A549 (cell line): ENCODE results near the gene CNNM2. TPM values are rescaled to one million over a fixed set of nuclear protein-coding genes. Genes with fewer than 3 reads are reported as not detected.
A peak's percentile ranks its signal among the peaks of the same experiment; 100 is the strongest.

Experiments used
- ATAC-seq, 2 experiments: fragments of 200-7000 bp in 1 of 2; fragments of >200 bp in 1 of 2; cut with Nextera tagmentation in 1 of 2; cut with Tn5 transposase in 1 of 2; 3 replicates each; pipeline versions ENCODE4 v1.8.0 to v1.9.1; 2018 to 2020; ENCODE audit warnings: mild to moderate bottlenecking in 1 of 2, moderate library complexity in 1 of 2
- CTCF ChIA-PET: fragments of 300-600 bp; sonication (Branson Sonifier 250); formaldehyde crosslinking; extraction: SDS; loops from one replicate; lab custom pipeline; 2021; ENCODE audit warnings: antibody characterized with exemption, inconsistent platforms; lab: Yijun Ruan, JAX
- POLR2A ChIA-PET: fragments of 350-600 bp; formaldehyde crosslinking; extraction: SDS; loops from one replicate; lab custom pipeline; 2021; ENCODE audit warnings: antibody characterized with exemption, inconsistent platforms; lab: Yijun Ruan, JAX
- DNase-seq, 2 experiments: peaks; one replicate each; pipeline versions ENCODE4 v3.0.0 to v3.0.0-alpha.2; 2011 to 2016; ENCODE audit warnings: low read depth in 1 of 2, low spot score in 1 of 2
- FAIRE-seq: peaks from 2 replicates; lab custom pipeline; 2011; peaks lifted over from hg19 to GRCh38; lab: Jason Lieb, UNC
- H3K27ac ChIP-seq, 2 experiments: fragments of >200 bp; sonication (Bioruptor Twin); formaldehyde crosslinking; 3 replicates each; pipeline ENCODE4 v1.5.1; 2016 to 2017
- H3K4me1 ChIP-seq: fragments of >200 bp; sonication (Bioruptor Twin); formaldehyde crosslinking; 3 replicates; pipeline ENCODE4 v1.6.1; 2016
- H3K4me2 ChIP-seq: fragments of >200 bp; sonication (Bioruptor Twin); formaldehyde crosslinking; 3 replicates; pipeline ENCODE4 v1.6.1; 2016
- H3K4me3 ChIP-seq: fragments of >200 bp; sonication (Bioruptor Twin); formaldehyde crosslinking; 3 replicates; pipeline ENCODE4 v1.5.1; 2016
- H3K9me3 ChIP-seq: fragments of >200 bp; sonication (Bioruptor Twin); formaldehyde crosslinking; 3 replicates; pipeline ENCODE4 v1.6.1; 2016
- BCL3 ChIP-seq: fragments of >200 bp; sonication (Bioruptor Twin); formaldehyde crosslinking; IDR thresholded peaks from 3 replicates; pipeline ENCODE4 v1.6.1; 2016
- BHLHE40 ChIP-seq: IDR thresholded peaks from 2 replicates; pipeline ENCODE4 v1.6.1; 2012; ENCODE audit warnings: low read depth, low read length, inconsistent platforms
- CBX2 ChIP-seq: fragments of 200-600 bp; sonication (generic); IDR thresholded peaks from 2 replicates; pipeline ENCODE4 v1.6.1; 2016; ENCODE audit warnings: low read depth, mild to moderate bottlenecking, borderline replicate concordance
- CBX8 ChIP-seq: fragments of 200-600 bp; sonication (generic); IDR thresholded peaks from 2 replicates; pipeline ENCODE4 v1.6.1; 2016
- CHD2 ChIP-seq: fragments of 150-350 bp; IDR thresholded peaks from 2 replicates; pipeline ENCODE4 v1.6.1; 2014; ENCODE audit warnings: low read length; ENCODE audit not compliant: partially characterized antibody
- CHD4 ChIP-seq: fragments of 200-600 bp; sonication (generic); IDR thresholded peaks from 2 replicates; pipeline ENCODE4 v1.6.1; 2016; ENCODE audit warnings: antibody characterized with exemption, mild to moderate bottlenecking, borderline replicate concordance
- EHF ChIP-seq: fragments of 250-450 bp; sonication (Bioruptor Pico); IDR thresholded peaks from 2 replicates; pipeline ENCODE4 v1.5.0; 2020; ENCODE audit warnings: mild to moderate bottlenecking
- EP300 ChIP-seq, 2 experiments: fragments of >200 bp; sonication (Bioruptor Twin); formaldehyde crosslinking; IDR thresholded peaks; 2 replicates in 1 of 2; 3 replicates in 1 of 2; pipeline ENCODE4 v1.6.1; 2016 to 2017
- FOSL2 ChIP-seq, 2 experiments: fragments of 450-650 bp in 1 of 2; fragments of >200 bp in 1 of 2; sonication (Bioruptor Twin) in 1 of 2; formaldehyde crosslinking; IDR thresholded peaks; 2 replicates each; pipeline versions ENCODE4 v1.5.0 to v1.6.1; 2016 to 2020; ENCODE audit warnings: mild to moderate bottlenecking in 1 of 2, moderate library complexity in 1 of 2
- GATA3 ChIP-seq: IDR thresholded peaks from 2 replicates; pipeline ENCODE4 v1.6.1; 2012; ENCODE audit warnings: borderline replicate concordance
- HDAC2 ChIP-seq: fragments of 200-600 bp; sonication (generic); IDR thresholded peaks from 2 replicates; pipeline ENCODE4 v1.6.1; 2016
- HMGXB4 ChIP-seq: fragments of 250-450 bp; sonication (Bioruptor Pico); IDR thresholded peaks from 2 replicates; pipeline ENCODE4 v1.5.0; 2021; ENCODE audit warnings: mild to moderate bottlenecking, moderate library complexity, borderline replicate concordance
- KDM1A ChIP-seq: fragments of 200-600 bp; sonication (generic); IDR thresholded peaks from 2 replicates; pipeline ENCODE4 v1.6.1; 2016; ENCODE audit warnings: low read depth, mild to moderate bottlenecking
- MAFK ChIP-seq: fragments of 450-650 bp; IDR thresholded peaks from 2 replicates; pipeline ENCODE4 v1.6.1; 2014; ENCODE audit not compliant: partially characterized antibody
- MAX ChIP-seq: IDR thresholded peaks from 2 replicates; pipeline ENCODE4 v1.6.1; 2012
- MAZ ChIP-seq: fragments of 150-350 bp; IDR thresholded peaks from 2 replicates; pipeline ENCODE4 v1.6.1; 2014; ENCODE audit warnings: antibody characterized with exemption, low read depth, low read length, borderline replicate concordance
- MYC ChIP-seq: IDR thresholded peaks from 2 replicates; pipeline ENCODE4 v1.6.1; 2012; ENCODE audit warnings: mild to moderate bottlenecking, inconsistent platforms, low read length, improper control_type of control experiment, borderline replicate concordance
- NPAS2 ChIP-seq: fragments of 250-450 bp; sonication (Bioruptor Pico); IDR thresholded peaks from 2 replicates; pipeline ENCODE4 v1.8.0; 2022; ENCODE audit warnings: mild to moderate bottlenecking, moderate library complexity, borderline replicate concordance
- PHF8 ChIP-seq: fragments of 200-600 bp; sonication (generic); IDR thresholded peaks from 2 replicates; pipeline ENCODE4 v1.6.1; 2016; ENCODE audit warnings: low read depth, mild to moderate bottlenecking, antibody characterized with exemption, moderate library complexity, borderline replicate concordance
- RAD21 ChIP-seq, 2 experiments: fragments of >200 bp in 1 of 2; sonication (Bioruptor Twin) in 1 of 2; formaldehyde crosslinking in 1 of 2; IDR thresholded peaks in 1 of 2; conservative IDR thresholded peaks in 1 of 2; 2 replicates in 1 of 2; 3 replicates in 1 of 2; pipeline ENCODE4 v1.6.1; 2012 to 2018; ENCODE audit warnings: inconsistent platforms in 1 of 2
- RFX5 ChIP-seq: fragments of 450-650 bp; IDR thresholded peaks from 2 replicates; pipeline ENCODE4 v1.7.1; 2014; ENCODE audit warnings: antibody characterized with exemption, mild to moderate bottlenecking, moderate library complexity
- SREBF2 ChIP-seq: fragments of 450-650 bp; IDR thresholded peaks from 2 replicates; pipeline ENCODE4 v1.6.1; 2014; ENCODE audit warnings: mild to moderate bottlenecking, moderate library complexity
- ZFP36 ChIP-seq: fragments of 450-650 bp; IDR thresholded peaks from 2 replicates; pipeline ENCODE4 v1.6.1; 2014; ENCODE audit warnings: borderline replicate concordance; ENCODE audit not compliant: partially characterized antibody
- WGBS: methylation state at CpG from one replicate; pipeline ENCODE4 v1.1.6; 2017; ENCODE audit errors: missing lambda C conversion rate; 5-methylcytosine and 5-hydroxymethylcytosine counted together
- polyA plus RNA-seq, 4 experiments: library from polyadenylated mRNA; depleted of rRNA in 3 of 4; stranded (reverse); fragments of >200 nt; fragmentation: RNase III in 1 of 4; extraction: RNeasy Plus Mini Kit Qiagen cat#74134 plus additional on column Dnase treatment in 1 of 4; gene quantifications; 2 replicates in 3 of 4; 3 replicates in 1 of 4; pipeline ENCODE4 v1.2.3, GENCODE V29; 2011 to 2017

The CNNM2 gene
- polyA plus RNA-seq, 2 of the 4 experiments (the other 2 are of a cell fraction): 6.4 to 6.9 TPM

- TF ChIP-seq CBX8 (no peak), HDAC2 (no peak), NPAS2 (CRISPR knock-in tag) (no peak), MAX (no peak)
These were observed 46.6 kb downstream of the CNNM2 start (continued) for GRCh38 chr10:102964713-102965112.

- CTCF ChIA-PET: interaction anchor here (0.6 to 1.4 kb wide), 4 partner anchors 14 to 98 kb away, joined by 3 to 4 read pairs (median 3); no protein-coding TSS in a partner anchor
- Histone ChIP-seq H3K4me2 (peak overlapping the region; percentile 63), H3K4me1 (peaks cover 49% of the 10 kb centered on the region), H3K9me3 (no peaks in the 10 kb centered on the region), H3K27ac (peak overlapping the region; percentile 50 to 66), H3K4me3 (no peak overlapping the region)
- DNase-seq: peak in 1 of 2 experiments; percentile 32
- WGBS: 48% methylated on average over 7 of the region's 7 CpGs
- peak in 1 of 2 experiments; percentile 47; a peak in 3 of 6 replicates for ATAC-seq
- FAIRE-seq: peak; percentile 81
- TF ChIP-seq GATA3 (peak; percentile 35; the same call in 1 of the 2 replicates), HMGXB4 (no peak), RAD21 (conservative IDR thresholded peaks at IDR 0.05 in 1 of 2, IDR thresholded peaks at IDR 0.05 in 1 of 2) (no peak), PHF8 (no peak), FOSL2 (IDR thresholded peaks at IDR 0.05) (no peak), FOSL2 (CRISPR knock-in tag; IDR thresholded peaks at IDR 0.05) (no peak), MAZ (no peak), ZFP36 (no peak), CBX2 (no peak), MAFK (peak; percentile 82), CHD2 (no peak)
- POLR2A ChIA-PET: no interaction called here
These were observed 47.3 kb downstream of the CNNM2 start for GRCh38 chr10:102965311-102965851.

GRCh38 chr10:102967123-102967522 is 49.0 kb downstream of the CNNM2 start:
- no peak overlapping the region for H3K4me3 ChIP-seq
- TF ChIP-seq EP300 (IDR thresholded peaks at IDR 0.05) (no peak), ZFP36 (no peak), BCL3 (no peak), MYC (no peak), GATA3 (no peak), CBX8 (no peak), SREBF2 (no peak), CHD4 (no peak), BHLHE40 (no peak), EHF (CRISPR knock-in tag) (no peak), HMGXB4 (no peak), RFX5 (no peak), KDM1A (no peak)
- H3K4me2 ChIP-seq: no peak overlapping the region
- FAIRE-seq (no peak), DNase-seq (no peak), ATAC-seq (no peak)
- H3K27ac ChIP-seq: peak overlapping the region in 1 of 2 experiments; percentile 66; a peak in 2 of 6 replicates
- ChIA-PET POLR2A (no interaction called here), CTCF (interaction anchor here (0.6 to 1.4 kb wide), 3 partner anchors 8 to 50 kb away, joined by 3 to 5 read pairs (median 3); partner anchors contain the start of gene CNNM2)
- peaks cover 45% of the 10 kb centered on the region for H3K4me1 ChIP-seq
- no peaks in the 10 kb centered on the region for H3K9me3 ChIP-seq
